HEK293T (cell line): ENCODE results near the gene HIVEP3.

Experiments used
- CTCF ChIA-PET: fragments of 350-600 bp; formaldehyde crosslinking; extraction: SDS; loops from one replicate; lab custom pipeline; 2021; ENCODE audit warnings: antibody characterized with exemption, inconsistent platforms; lab: Yijun Ruan, JAX
- POLR2A ChIA-PET: fragments of 350-600 bp; formaldehyde crosslinking; extraction: SDS; loops from one replicate; lab custom pipeline; 2020; ENCODE audit warnings: antibody characterized with exemption, inconsistent platforms; lab: Yijun Ruan, JAX
- DNase-seq: peaks from one replicate; pipeline ENCODE4 v3.0.0; 2012; ENCODE audit warnings: mixed read lengths; ENCODE audit errors: extremely low spot score
- ARNT ChIP-seq: fragments of 450-650 bp; IDR thresholded peaks from 2 replicates; pipeline ENCODE4 v1.6.1; 2017; ENCODE audit warnings: mild to moderate bottlenecking
- BHLHE40 ChIP-seq: fragments of 450-650 bp; IDR thresholded peaks from 2 replicates; pipeline ENCODE4 v1.6.1; 2016; ENCODE audit warnings: mild to moderate bottlenecking, moderate library complexity, borderline replicate concordance
- CTBP1 ChIP-seq: fragments of 450-650 bp; IDR thresholded peaks from 2 replicates; pipeline ENCODE4 v1.6.1; 2016; ENCODE audit warnings: borderline replicate concordance
- ELF4 ChIP-seq: fragments of 450-650 bp; IDR thresholded peaks from 2 replicates; pipeline ENCODE4 v1.6.1; 2017; ENCODE audit warnings: antibody characterized with exemption
- FOXA1 ChIP-seq: fragments of 450-650 bp; IDR thresholded peaks from 2 replicates; pipeline ENCODE4 v1.6.1; 2016; ENCODE audit warnings: mild to moderate bottlenecking
- FOXK2 ChIP-seq: fragments of 450-650 bp; IDR thresholded peaks from 2 replicates; pipeline ENCODE4 v1.6.1; 2016; ENCODE audit warnings: mild to moderate bottlenecking
- FOXM1 ChIP-seq: fragments of 450-650 bp; IDR thresholded peaks from 2 replicates; pipeline ENCODE4 v1.6.1; 2017; ENCODE audit warnings: mild to moderate bottlenecking, borderline replicate concordance
- HDGF ChIP-seq: fragments of 450-650 bp; IDR thresholded peaks from 2 replicates; pipeline ENCODE4 v1.6.1; 2017; ENCODE audit warnings: antibody characterized with exemption, borderline replicate concordance
- L3MBTL2 ChIP-seq: fragments of 450-650 bp; conservative IDR thresholded peaks from 2 replicates; pipeline ENCODE4 v1.6.1; 2016; ENCODE audit warnings: mild to moderate bottlenecking
- LEF1 ChIP-seq: fragments of 450-650 bp; IDR thresholded peaks from 2 replicates; pipeline ENCODE4 v1.6.1; 2017; ENCODE audit warnings: mild to moderate bottlenecking, borderline replicate concordance
- NFRKB ChIP-seq: fragments of 450-650 bp; IDR thresholded peaks from 2 replicates; pipeline ENCODE4 v1.6.1; 2016; ENCODE audit warnings: mild to moderate bottlenecking, moderate library complexity
- SP1 ChIP-seq: fragments of 450-650 bp; IDR thresholded peaks from 2 replicates; pipeline ENCODE4 v1.6.1; 2017
- SUZ12 ChIP-seq: fragments of 450-650 bp; IDR thresholded peaks from 2 replicates; pipeline ENCODE4 v1.6.1; 2016; ENCODE audit warnings: mild to moderate bottlenecking
- TARDBP ChIP-seq: fragments of 450-650 bp; IDR thresholded peaks from 2 replicates; pipeline ENCODE4 v1.6.1; 2016
- ZNF384 ChIP-seq: fragments of 450-650 bp; IDR thresholded peaks from 2 replicates; pipeline ENCODE4 v1.6.1; 2016
- TF ChIP-seq, protein P1 (sequence below): fragments of 450-650 bp; IDR thresholded peaks from 2 replicates; pipeline ENCODE4 v1.6.1; 2016

The HIVEP3 gene

DNA sequence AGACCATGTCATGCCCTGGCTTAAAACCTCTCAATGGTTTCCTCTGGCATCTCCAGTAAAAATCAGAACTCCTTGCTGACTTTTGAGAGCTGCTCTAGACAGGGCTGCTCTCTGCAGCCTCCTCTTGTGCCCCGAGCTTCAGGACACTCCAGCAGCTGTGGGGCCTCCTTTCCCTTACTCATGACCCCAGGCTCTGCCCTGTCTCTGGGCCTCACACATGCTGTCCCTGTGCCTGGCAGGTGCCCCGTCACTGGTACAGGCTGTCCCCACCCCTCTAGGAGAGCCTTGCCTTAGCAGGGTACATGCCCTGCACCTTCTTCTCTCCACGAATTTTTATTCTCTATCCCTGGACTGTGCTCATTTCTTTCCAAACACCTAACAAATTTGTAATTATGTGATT lies 43.2 kb downstream of the HIVEP3 start:
- DNase-seq = no peak
- ChIA-PET CTCF (interaction anchor here (1.2 kb wide), 1 partner anchor 301 kb away, joined by 4 read pairs; no protein-coding TSS in a partner anchor), POLR2A (no interaction called here)
- no peak for TF ChIP-seq SUZ12
- no peak for TF ChIP-seq HDGF
- no peak for TF ChIP-seq SP1
- TF ChIP-seq TARDBP = no peak
- TF ChIP-seq BHLHE40 = no peak
- TF ChIP-seq, protein P1, sequence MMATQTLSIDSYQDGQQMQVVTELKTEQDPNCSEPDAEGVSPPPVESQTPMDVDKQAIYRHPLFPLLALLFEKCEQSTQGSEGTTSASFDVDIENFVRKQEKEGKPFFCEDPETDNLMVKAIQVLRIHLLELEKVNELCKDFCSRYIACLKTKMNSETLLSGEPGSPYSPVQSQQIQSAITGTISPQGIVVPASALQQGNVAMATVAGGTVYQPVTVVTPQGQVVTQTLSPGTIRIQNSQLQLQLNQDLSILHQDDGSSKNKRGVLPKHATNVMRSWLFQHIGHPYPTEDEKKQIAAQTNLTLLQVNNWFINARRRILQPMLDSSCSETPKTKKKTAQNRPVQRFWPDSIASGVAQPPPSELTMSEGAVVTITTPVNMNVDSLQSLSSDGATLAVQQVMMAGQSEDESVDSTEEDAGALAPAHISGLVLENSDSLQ = no peak

DNA sequence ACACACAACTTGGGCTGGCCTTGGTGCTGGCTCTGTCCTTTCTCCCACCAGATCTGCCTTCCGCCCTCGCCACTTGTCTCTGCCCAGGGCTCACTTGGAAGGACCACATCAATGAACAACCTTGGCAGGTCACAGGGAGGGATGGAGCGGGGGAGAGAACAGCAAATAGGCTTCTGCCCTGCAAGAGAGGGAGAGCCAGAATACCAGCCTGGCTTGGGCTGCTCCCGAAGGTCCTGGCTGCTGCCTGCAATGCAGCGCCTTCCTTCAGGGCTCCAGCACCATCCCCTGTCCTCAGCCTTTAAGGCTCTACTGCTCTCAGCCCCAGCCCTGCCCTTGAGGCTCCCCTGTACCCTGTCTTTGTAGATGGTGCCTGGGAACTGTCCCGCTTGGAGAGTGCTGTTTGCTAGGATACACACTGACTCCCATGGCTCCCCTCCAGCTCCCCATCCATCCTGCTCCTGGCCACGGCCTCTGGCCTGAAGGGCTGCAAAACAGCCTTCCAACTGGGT lies 43.8 kb downstream of the HIVEP3 start:
- no peak for TF ChIP-seq L3MBTL2
- no peak for TF ChIP-seq ZNF384
- no peak for TF ChIP-seq SUZ12
- TF ChIP-seq CTBP1 = no peak
- TF ChIP-seq FOXA1 = no peak
- TF ChIP-seq NFRKB = no peak
- CTCF ChIA-PET = interaction anchor here (1.2 kb wide), 1 partner anchor 301 kb away, joined by 4 read pairs; no protein-coding TSS in a partner anchor
- no peak for DNase-seq
- POLR2A ChIA-PET = no interaction called here

DNA sequence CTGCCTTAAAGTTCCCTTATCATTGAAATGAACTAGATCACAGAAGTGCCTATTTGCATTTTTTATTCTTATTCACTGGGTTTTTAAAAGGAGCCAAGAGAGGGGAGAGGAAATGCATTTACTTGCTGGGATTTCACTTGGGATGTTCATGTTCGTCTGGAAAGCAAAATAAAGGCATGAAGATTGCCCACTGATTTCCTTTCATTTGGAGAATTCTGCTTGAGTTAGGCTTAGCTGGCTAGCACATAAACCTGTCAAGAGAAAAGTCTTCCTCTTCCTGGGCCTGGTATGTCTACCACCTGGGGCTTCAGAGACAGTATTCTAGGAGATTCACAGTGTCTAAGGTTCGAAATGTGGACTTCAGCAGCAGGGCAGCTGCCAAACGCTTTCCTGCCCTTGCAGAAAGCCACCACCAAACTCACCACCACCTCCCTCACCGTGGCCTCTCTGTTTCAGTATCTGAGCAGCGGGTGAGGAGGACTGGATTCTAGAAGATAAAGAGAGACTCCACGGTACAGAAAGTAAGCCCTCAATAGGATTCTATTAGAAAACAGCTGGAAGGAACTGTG lies 44.5 kb downstream of the HIVEP3 start:
- DNase-seq = no peak
- POLR2A ChIA-PET = interaction anchor here (0.9 kb wide), 1 partner anchor 11 kb away, joined by 3 read pairs; no protein-coding TSS in a partner anchor
- CTCF ChIA-PET = no interaction called here
- TF ChIP-seq HDGF (no peak), BHLHE40 (no peak), CTBP1 (no peak), TARDBP (no peak)
- TF ChIP-seq, protein P1 = no peak

DNA sequence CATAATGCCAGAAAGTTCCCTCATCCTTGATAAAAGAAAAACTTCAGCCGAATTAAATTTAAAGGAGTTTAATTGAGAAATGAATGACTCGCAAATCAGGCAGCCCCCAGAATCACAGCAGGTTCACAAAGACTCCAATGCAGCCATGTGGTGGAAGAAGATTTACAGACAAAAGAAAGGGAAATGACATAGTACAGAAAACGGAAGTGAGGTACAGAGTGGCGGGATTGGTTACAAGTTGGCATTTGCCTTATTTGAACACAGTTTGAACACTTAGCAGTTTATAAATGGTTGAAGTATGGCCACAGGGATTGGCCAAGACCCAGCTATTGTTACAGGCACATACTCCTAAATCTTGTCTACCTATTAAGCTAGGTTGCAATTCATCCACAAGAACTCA lies 46.6 kb downstream of the HIVEP3 start:
- DNase-seq = no peak
- ChIA-PET POLR2A (no interaction called here), CTCF (interaction anchor here (0.7 to 1.0 kb wide), 2 partner anchors 44 to 60 kb away, joined by 3 read pairs; no protein-coding TSS in a partner anchor)
- TF ChIP-seq NFRKB (no peak), ARNT (no peak), FOXA1 (no peak), TARDBP (no peak), SP1 (no peak), SUZ12 (no peak), BHLHE40 (no peak), FOXM1 (no peak), CTBP1 (no peak), HDGF (no peak), ZNF384 (no peak), LEF1 (no peak)

DNA sequence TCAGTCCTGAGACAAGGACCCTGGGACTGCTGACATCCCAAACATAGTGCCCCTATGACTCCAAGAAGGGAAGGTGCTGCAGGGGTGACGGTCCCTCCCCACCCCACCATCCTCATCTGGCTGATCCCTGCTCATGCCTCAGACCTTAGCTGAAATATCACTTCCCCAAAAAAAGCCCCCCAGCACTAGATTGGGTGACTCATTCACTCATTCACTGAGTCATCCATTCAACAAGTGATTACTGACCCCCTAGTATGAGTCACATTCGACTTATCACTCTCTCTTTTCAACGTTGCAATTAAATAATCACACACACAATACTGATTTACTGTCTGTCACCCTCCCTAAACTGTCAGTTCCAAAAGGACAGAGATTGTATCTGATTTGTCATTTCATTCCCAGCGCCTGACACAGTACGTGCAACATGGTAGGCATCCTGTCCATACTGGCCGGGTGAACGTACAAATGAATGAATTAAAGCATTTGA lies 48.6 kb downstream of the HIVEP3 start:
- CTCF ChIA-PET = no interaction called here
- POLR2A ChIA-PET = no interaction called here
- DNase-seq = no peak
- TF ChIP-seq FOXM1 (no peak), LEF1 (no peak), NFRKB (no peak), HDGF (no peak)
- TF ChIP-seq, protein P1 = peak; percentile 66

DNA sequence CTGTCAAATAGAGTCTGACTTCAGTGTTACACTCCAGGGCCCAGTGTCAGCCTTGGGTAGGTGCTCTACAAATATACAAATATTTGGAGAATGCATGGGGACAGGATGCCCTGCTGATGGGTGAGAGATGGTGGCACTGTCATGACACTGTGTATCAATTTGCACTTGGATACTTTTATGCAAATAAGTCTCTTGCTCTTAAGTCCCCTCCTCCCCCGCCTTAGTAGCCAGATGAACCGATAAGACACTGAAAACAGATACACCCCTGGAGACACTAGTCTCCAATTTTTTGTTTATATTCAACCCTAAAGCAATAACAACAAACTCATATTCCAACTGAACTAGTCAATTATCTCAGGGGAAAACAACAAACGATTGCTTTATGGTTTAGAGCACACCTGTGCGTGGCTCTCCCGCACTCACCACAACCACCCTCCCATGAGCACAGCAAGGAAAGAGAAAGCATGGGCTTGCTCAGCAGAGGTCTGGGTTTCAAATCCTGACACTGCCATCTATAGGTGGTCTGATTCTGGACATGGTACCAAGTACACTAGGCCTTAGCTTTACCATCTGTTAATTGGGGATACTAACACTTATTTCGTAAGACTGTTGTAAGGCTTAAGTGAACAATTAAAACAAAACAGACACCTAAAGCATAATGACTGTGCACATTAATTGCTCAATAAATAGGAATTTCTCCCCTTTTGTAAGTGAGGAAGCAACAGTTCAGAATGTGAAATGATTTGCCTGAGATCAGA lies 50.3 kb downstream of the HIVEP3 start:
- POLR2A ChIA-PET = no interaction called here
- CTCF ChIA-PET = interaction anchor here (0.6 kb wide), 1 partner anchor 220 kb away, joined by 4 read pairs; no protein-coding TSS in a partner anchor
- TF ChIP-seq SUZ12 = no peak
- TF ChIP-seq NFRKB = no peak
- no peak for TF ChIP-seq L3MBTL2
- no peak for TF ChIP-seq FOXK2
- no peak for TF ChIP-seq ELF4
- no peak for DNase-seq
